Mesothelial cell of epicardium (in vitro differentiated cells): Measurements from ENCODE around the gene KCNMB2. TPM values are rescaled to one million over a fixed set of nuclear protein-coding genes. Genes with fewer than 3 reads are reported as not detected.

Source experiments
- DNase-seq, 2 experiments: peaks; one replicate each; pipeline ENCODE4 v3.0.0; 2021; ENCODE audit warnings: low spot score in 2 of 2; ENCODE audit not compliant: unreplicated experiment in 2 of 2
- H3K27ac Mint-ChIP-seq: 2 replicates; pipeline ENCODE4 v1.8.0; 2021; ENCODE audit warnings: mixed read lengths
- H3K27me3 Mint-ChIP-seq: 2 replicates; pipeline ENCODE4 v1.8.0; 2021; ENCODE audit warnings: low read depth, mixed read lengths
- H3K36me3 Mint-ChIP-seq: 2 replicates; pipeline ENCODE4 v1.8.0; 2021; ENCODE audit warnings: mixed read lengths
- H3K4me1 Mint-ChIP-seq: 2 replicates; pipeline ENCODE4 v1.8.0; 2021; ENCODE audit warnings: mixed read lengths
- H3K4me3 Mint-ChIP-seq: 2 replicates; pipeline ENCODE4 v1.8.0; 2021; ENCODE audit warnings: mild to moderate bottlenecking, moderate library complexity, mixed read lengths
- H3K9me3 Mint-ChIP-seq: 2 replicates; pipeline ENCODE4 v1.8.0; 2021; ENCODE audit warnings: mixed read lengths
- CTCF ChIP-seq: fragments of 200-600 bp; sonication (generic); IDR thresholded peaks from one replicate; pipeline ENCODE4 v1.5.0; 2021; ENCODE audit warnings: antibody characterized with exemption; ENCODE audit not compliant: unreplicated experiment
- total RNA-seq: library from RNA; stranded (reverse); gene quantifications from 3 replicates; pipeline ENCODE4 v1.2.1, GENCODE V29; 2021

Gene KCNMB2
- total RNA-seq, 1 donor from 2014 or later, result 3.9 TPM

GRCh38 chr3:178703268-178703975, 167.2 kb downstream of the KCNMB2 start:
- H3K4me1 Mint-ChIP-seq, result peaks cover 22% of the 10 kb centered on the region
- peak overlapping the region; percentile 4 for H3K27ac Mint-ChIP-seq
- DNase-seq, result no peak
- no peak for TF ChIP-seq CTCF
- no peaks in the 10 kb centered on the region for H3K27me3 Mint-ChIP-seq
- no peaks in the 10 kb centered on the region for H3K36me3 Mint-ChIP-seq
- no peak overlapping the region for H3K4me3 Mint-ChIP-seq
- peaks cover 7% of the 10 kb centered on the region for H3K9me3 Mint-ChIP-seq

- Mint-ChIP-seq H3K4me1 (peaks cover 30% of the 10 kb centered on the region), H3K36me3 (no peaks in the 10 kb centered on the region), H3K4me3 (no peak overlapping the region), H3K9me3 (no peaks in the 10 kb centered on the region), H3K27me3 (no peaks in the 10 kb centered on the region), H3K27ac (peak overlapping the region; percentile 32)
- TF ChIP-seq CTCF, result no peak
- DNase-seq, result no peak
Measured at GRCh38 chr3:178705925-178706324, 169.7 kb downstream of the KCNMB2 start.

GRCh38 chr3:178706411-178706810, 170.2 kb downstream of the KCNMB2 start:
- no peak overlapping the region for H3K4me3 Mint-ChIP-seq
- H3K36me3 Mint-ChIP-seq, result no peaks in the 10 kb centered on the region
- no peak overlapping the region for H3K27ac Mint-ChIP-seq
- TF ChIP-seq CTCF, result no peak
- no peak for DNase-seq
- peaks cover 30% of the 10 kb centered on the region for H3K4me1 Mint-ChIP-seq
- no peaks in the 10 kb centered on the region for H3K27me3 Mint-ChIP-seq
- H3K9me3 Mint-ChIP-seq, result no peaks in the 10 kb centered on the region

GRCh38 chr3:178707311-178708031, 171.2 kb downstream of the KCNMB2 start:
- no peaks in the 10 kb centered on the region for H3K36me3 Mint-ChIP-seq
- H3K27ac Mint-ChIP-seq, result no peak overlapping the region
- no peak for TF ChIP-seq CTCF
- no peak for DNase-seq
- no peaks in the 10 kb centered on the region for H3K9me3 Mint-ChIP-seq
- H3K4me1 Mint-ChIP-seq, result peaks cover 30% of the 10 kb centered on the region
- H3K27me3 Mint-ChIP-seq, result no peaks in the 10 kb centered on the region
- no peak overlapping the region for H3K4me3 Mint-ChIP-seq

DNA sequence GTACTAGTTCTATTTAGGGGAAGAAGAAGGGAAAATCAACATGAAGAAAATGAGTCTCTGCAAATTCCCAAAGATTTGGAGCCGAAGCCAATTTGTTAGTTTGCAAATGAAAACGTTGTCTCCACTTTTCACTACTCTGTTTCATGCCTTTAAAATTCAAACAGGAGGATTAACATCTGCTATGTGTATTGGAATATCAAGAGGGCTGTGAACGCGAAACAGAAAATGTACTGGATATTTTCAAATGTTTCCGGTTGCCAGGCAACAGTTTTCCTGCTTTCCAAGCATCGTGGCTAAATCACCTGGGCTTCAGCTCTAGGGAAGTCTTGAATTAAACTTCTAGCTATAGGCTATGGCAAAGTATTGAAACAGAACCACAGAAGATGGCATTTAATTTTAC, 172.8 kb downstream of the KCNMB2 start:
- DNase-seq, result no peak
- no peak for TF ChIP-seq CTCF
- Mint-ChIP-seq H3K27ac (no peak overlapping the region), H3K36me3 (no peaks in the 10 kb centered on the region), H3K4me1 (peaks cover 37% of the 10 kb centered on the region), H3K27me3 (no peaks in the 10 kb centered on the region), H3K4me3 (no peak overlapping the region), H3K9me3 (no peaks in the 10 kb centered on the region)
